AG04449 (cell line): ENCODE measurements around the gene DYNC1H1.

Experiments used
- CTCF ChIA-PET: fragments of 350-600 bp; formaldehyde crosslinking; extraction: SDS; loops from one replicate; lab custom pipeline; 2021; ENCODE audit warnings: antibody characterized with exemption; lab: Yijun Ruan, JAX
- POLR2A ChIA-PET: fragments of 400-600, 350-600 bp; formaldehyde crosslinking; extraction: SDS; loops from one replicate; lab custom pipeline; 2020; ENCODE audit warnings: antibody characterized with exemption, inconsistent platforms; lab: Yijun Ruan, JAX
- DNase-seq: peaks from one replicate; pipeline ENCODE4 v3.0.0-alpha.2; 2010; ENCODE audit warnings: low read depth, low spot score
- H3K4me3 ChIP-seq: 2 replicates; pipeline ENCODE4 v1.5.1; 2011; ENCODE audit warnings: low read depth, mild to moderate bottlenecking, control low read depth, low read length
- TF ChIP-seq, protein P1 (sequence below): IDR thresholded peaks from one replicate; pipeline ENCODE4 v1.5.1; 2011; ENCODE audit warnings: mild to moderate bottlenecking, moderate library complexity, low read length, control low read depth, inconsistent platforms; ENCODE audit not compliant: insufficient read depth; ENCODE audit errors: missing control alignments

DYNC1H1 gene

DNA sequence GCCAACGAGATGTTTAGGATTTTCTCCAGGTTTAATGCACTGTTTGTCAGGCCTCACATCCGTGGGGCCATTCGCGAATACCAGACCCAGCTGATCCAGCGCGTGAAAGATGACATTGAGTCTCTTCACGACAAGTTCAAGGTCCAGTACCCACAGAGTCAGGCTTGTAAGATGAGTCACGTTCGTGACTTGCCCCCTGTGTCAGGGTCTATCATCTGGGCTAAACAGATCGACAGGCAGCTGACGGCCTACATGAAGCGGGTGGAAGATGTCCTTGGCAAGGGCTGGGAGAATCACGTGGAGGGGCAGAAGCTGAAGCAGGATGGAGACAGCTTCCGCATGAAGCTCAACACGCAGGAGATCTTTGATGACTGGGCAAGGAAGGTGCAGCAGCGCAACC lies 21.6 kb downstream of the DYNC1H1 start:
- TF ChIP-seq, protein P1, sequence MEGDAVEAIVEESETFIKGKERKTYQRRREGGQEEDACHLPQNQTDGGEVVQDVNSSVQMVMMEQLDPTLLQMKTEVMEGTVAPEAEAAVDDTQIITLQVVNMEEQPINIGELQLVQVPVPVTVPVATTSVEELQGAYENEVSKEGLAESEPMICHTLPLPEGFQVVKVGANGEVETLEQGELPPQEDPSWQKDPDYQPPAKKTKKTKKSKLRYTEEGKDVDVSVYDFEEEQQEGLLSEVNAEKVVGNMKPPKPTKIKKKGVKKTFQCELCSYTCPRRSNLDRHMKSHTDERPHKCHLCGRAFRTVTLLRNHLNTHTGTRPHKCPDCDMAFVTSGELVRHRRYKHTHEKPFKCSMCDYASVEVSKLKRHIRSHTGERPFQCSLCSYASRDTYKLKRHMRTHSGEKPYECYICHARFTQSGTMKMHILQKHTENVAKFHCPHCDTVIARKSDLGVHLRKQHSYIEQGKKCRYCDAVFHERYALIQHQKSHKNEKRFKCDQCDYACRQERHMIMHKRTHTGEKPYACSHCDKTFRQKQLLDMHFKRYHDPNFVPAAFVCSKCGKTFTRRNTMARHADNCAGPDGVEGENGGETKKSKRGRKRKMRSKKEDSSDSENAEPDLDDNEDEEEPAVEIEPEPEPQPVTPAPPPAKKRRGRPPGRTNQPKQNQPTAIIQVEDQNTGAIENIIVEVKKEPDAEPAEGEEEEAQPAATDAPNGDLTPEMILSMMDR = no peak
- ChIA-PET CTCF (interaction anchor here (5.9 kb wide), 1 partner anchor 24 kb away, joined by 17 read pairs; no protein-coding TSS in a partner anchor), POLR2A (no interaction called here)
- H3K4me3 ChIP-seq = no peak overlapping the region
- no peak for DNase-seq

- ChIA-PET CTCF (interaction anchor here (0.7 to 5.9 kb wide), 4 partner anchors 10 to 42 kb away, joined by 3 to 17 read pairs (median 4); no protein-coding TSS in a partner anchor), POLR2A (no interaction called here)
- no peak overlapping the region for H3K4me3 ChIP-seq
- DNase-seq = no peak
- TF ChIP-seq, protein P1 = no peak
These were observed 22.6 kb downstream of the DYNC1H1 start for GRCh38 chr14:101986953-101987352.

DNA sequence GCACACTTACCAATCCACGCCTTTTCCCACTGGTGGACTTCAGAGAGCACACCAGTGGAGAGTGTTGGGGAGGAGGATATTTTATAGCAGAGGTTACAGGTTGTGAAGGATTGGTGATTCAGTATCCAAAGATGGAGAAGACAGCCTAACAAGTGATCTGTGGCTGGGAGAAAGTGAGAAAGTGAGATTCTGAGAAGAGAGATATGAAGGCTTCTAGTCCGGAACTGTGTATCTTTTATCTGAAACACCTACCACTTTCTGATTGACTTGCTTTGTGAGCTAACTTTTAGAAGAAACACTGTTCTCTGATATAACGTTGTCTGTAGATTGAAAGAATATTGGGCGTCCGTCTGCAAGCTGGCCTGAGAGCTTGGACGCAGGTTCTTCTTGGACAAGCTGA lies 24.0 kb downstream of the DYNC1H1 start:
- TF ChIP-seq, protein P1 = no peak
- DNase-seq = no peak
- POLR2A ChIA-PET = no interaction called here
- CTCF ChIA-PET = interaction anchor here (0.8 to 5.9 kb wide), 2 partner anchors 21 to 26 kb away, joined by 3 to 17 read pairs; no protein-coding TSS in a partner anchor
- H3K4me3 ChIP-seq = no peak overlapping the region

- TF ChIP-seq, protein P1 = no peak
- H3K4me3 ChIP-seq = no peak overlapping the region
- CTCF ChIA-PET = interaction anchor here (2.1 to 2.3 kb wide), 2 partner anchors 10 to 30 kb away, joined by 6 to 9 read pairs; no protein-coding TSS in a partner anchor
- DNase-seq = no peak
- POLR2A ChIA-PET = no interaction called here
These were observed 27.0 kb downstream of the DYNC1H1 start for GRCh38 chr14:101991352-101991751.

DNA sequence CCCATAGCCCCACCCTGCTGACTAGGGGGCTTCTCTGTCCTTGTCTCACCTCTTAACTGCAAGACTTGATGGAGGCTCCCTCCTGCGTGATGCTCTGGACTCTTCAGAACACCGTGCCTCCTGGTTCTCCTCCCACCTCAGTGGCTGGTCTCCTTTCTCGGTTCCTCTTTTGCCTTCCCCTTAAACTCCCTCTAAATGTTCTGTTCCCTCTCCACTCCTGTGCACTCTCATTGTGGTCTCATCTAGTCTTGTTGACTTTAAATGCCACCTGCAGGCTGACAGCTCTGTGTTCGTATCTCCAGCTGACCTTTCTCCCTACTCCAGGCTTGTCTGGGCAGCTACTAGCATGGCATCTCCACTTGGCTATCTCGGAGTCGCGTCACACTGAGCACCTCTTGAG lies 28.3 kb downstream of the DYNC1H1 start:
- DNase-seq = no peak
- TF ChIP-seq, protein P1 = no peak
- no peak overlapping the region for H3K4me3 ChIP-seq
- ChIA-PET POLR2A (no interaction called here), CTCF (interaction anchor here (2.1 to 2.3 kb wide), 2 partner anchors 9 to 32 kb away, joined by 6 to 9 read pairs; no protein-coding TSS in a partner anchor)

- CTCF ChIA-PET = interaction anchor here (0.8 to 1.1 kb wide), 2 partner anchors 36 to 37 kb away, joined by 3 read pairs; no protein-coding TSS in a partner anchor
- DNase-seq = no peak
- POLR2A ChIA-PET = no interaction called here
- H3K4me3 ChIP-seq = no peak overlapping the region
- TF ChIP-seq, protein P1 = no peak
These were observed 33.3 kb downstream of the DYNC1H1 start for GRCh38 chr14:101997429-101998336.
